WTC11 (cell line): ENCODE measurements around the gene WWOX. TPM values are rescaled to one million over a fixed set of nuclear protein-coding genes. Genes with fewer than 3 reads are reported as not detected.

Experiments used
- ATAC-seq: fragments of 200-7000 bp; cut with Tn5 transposase; 2 replicates; pipeline ENCODE4 v1.10.0; 2021; ENCODE audit warnings: mild to moderate bottlenecking, moderate library complexity
- CTCF ChIA-PET: fragments of 300-600 bp; sonication (Branson Sonifier 250); formaldehyde crosslinking; loops from one replicate; lab custom pipeline; 2021; ENCODE audit warnings: antibody characterized with exemption; lab: Charles Lee
- POLR2A ChIA-PET: fragments of 350-600 bp; sonication (Branson Sonifier 250); formaldehyde crosslinking; loops from one replicate; lab custom pipeline; 2021; ENCODE audit warnings: antibody characterized with exemption; lab: Charles Lee
- DNase-seq: peaks from one replicate; pipeline ENCODE4 v3.0.0; 2021; ENCODE audit warnings: low spot score
- H3K27ac Mint-ChIP-seq: 2 replicates; pipeline ENCODE4 v1.8.0; 2021; ENCODE audit warnings: mixed read lengths
- H3K27me3 Mint-ChIP-seq: 2 replicates; pipeline ENCODE4 v1.8.0; 2021; ENCODE audit warnings: low read depth, mild to moderate bottlenecking, moderate library complexity, mixed read lengths
- H3K36me3 Mint-ChIP-seq: 2 replicates; pipeline ENCODE4 v1.8.0; 2021; ENCODE audit warnings: mixed read lengths
- H3K4me1 Mint-ChIP-seq: 2 replicates; pipeline ENCODE4 v1.8.0; 2022; ENCODE audit warnings: mixed read lengths
- H3K4me3 Mint-ChIP-seq: 2 replicates; pipeline ENCODE4 v1.8.0; 2021; ENCODE audit warnings: mild to moderate bottlenecking, moderate library complexity, mixed read lengths
- H3K9me3 Mint-ChIP-seq: 2 replicates; pipeline ENCODE4 v1.8.0; 2021; ENCODE audit warnings: mixed read lengths
- AFF4 ChIP-seq: sonication (generic); formaldehyde crosslinking; IDR thresholded peaks from 2 replicates; pipeline ENCODE4 v1.8.1; 2023; ENCODE audit warnings: mild to moderate bottlenecking, missing genetic modification reagents, borderline replicate concordance
- ATF2 ChIP-seq: sonication (generic); formaldehyde crosslinking; IDR thresholded peaks from 2 replicates; pipeline ENCODE4 v1.8.1; 2022; ENCODE audit warnings: low read depth, missing genetic modification reagents, borderline replicate concordance
- ATF3 ChIP-seq: sonication (generic); formaldehyde crosslinking; conservative IDR thresholded peaks from 2 replicates; pipeline ENCODE4 v1.8.1; 2022; ENCODE audit warnings: mild to moderate bottlenecking, missing genetic modification reagents
- CTCF ChIP-seq: fragments of 200-600 bp; IDR thresholded peaks from 2 replicates; pipeline ENCODE4 v1.8.0; 2022; ENCODE audit warnings: antibody characterized with exemption
- ESRRA ChIP-seq: sonication (generic); formaldehyde crosslinking; IDR thresholded peaks from 2 replicates; pipeline ENCODE4 v1.8.1; 2022; ENCODE audit warnings: mild to moderate bottlenecking, missing genetic modification reagents, borderline replicate concordance
- ETV6 ChIP-seq: sonication (generic); formaldehyde crosslinking; IDR thresholded peaks from 2 replicates; pipeline ENCODE4 v1.8.1; 2022; ENCODE audit warnings: mild to moderate bottlenecking, missing genetic modification reagents
- HMGXB4 ChIP-seq: sonication (generic); formaldehyde crosslinking; IDR thresholded peaks from 2 replicates; pipeline ENCODE4 v1.8.1; 2023; ENCODE audit warnings: mild to moderate bottlenecking, moderate library complexity, missing genetic modification reagents
- JAZF1 ChIP-seq: fragments of 250-450 bp; sonication (Bioruptor Pico); IDR thresholded peaks from 2 replicates; pipeline ENCODE4 v1.9.0; 2021; ENCODE audit warnings: moderate library complexity, mild to moderate bottlenecking, inconsistent platforms
- NFATC4 ChIP-seq: fragments of 250-450 bp; sonication (Bioruptor Pico); IDR thresholded peaks from 2 replicates; pipeline ENCODE4 v1.9.0; 2021; ENCODE audit warnings: mild to moderate bottlenecking
- NR1H2 ChIP-seq: sonication (generic); formaldehyde crosslinking; IDR thresholded peaks from 2 replicates; pipeline ENCODE4 v1.9.0; 2021; ENCODE audit warnings: mild to moderate bottlenecking, moderate library complexity, missing genetic modification reagents
- NR3C1 ChIP-seq: sonication (generic); formaldehyde crosslinking; conservative IDR thresholded peaks from 2 replicates; pipeline ENCODE4 v1.8.1; 2023; ENCODE audit warnings: low read depth, mild to moderate bottlenecking, missing genetic modification reagents
- PRRX2 ChIP-seq: fragments of 250-450 bp; sonication (Bioruptor Pico); IDR thresholded peaks from 2 replicates; pipeline ENCODE4 v1.8.0; 2021; ENCODE audit warnings: mild to moderate bottlenecking
- RELA ChIP-seq: sonication (generic); formaldehyde crosslinking; IDR thresholded peaks from 2 replicates; pipeline ENCODE4 v1.8.1; 2022; ENCODE audit warnings: missing genetic modification reagents, mild to moderate bottlenecking, borderline replicate concordance
- SMAD3 ChIP-seq: sonication (generic); formaldehyde crosslinking; IDR thresholded peaks from 2 replicates; pipeline ENCODE4 v1.8.0; 2022; ENCODE audit warnings: missing genetic modification reagents, mild to moderate bottlenecking, borderline replicate concordance
- SP1 ChIP-seq: sonication (generic); formaldehyde crosslinking; conservative IDR thresholded peaks from 2 replicates; pipeline ENCODE4 v1.8.1; 2022; ENCODE audit warnings: missing genetic modification reagents
- TP53 ChIP-seq: sonication (generic); formaldehyde crosslinking; IDR thresholded peaks from 2 replicates; pipeline ENCODE4 v1.8.1; 2023; ENCODE audit warnings: mild to moderate bottlenecking, missing genetic modification reagents
- ZNF121 ChIP-seq: sonication (generic); formaldehyde crosslinking; IDR thresholded peaks from 2 replicates; pipeline ENCODE4 v1.8.0; 2023; ENCODE audit warnings: missing genetic modification reagents
- ZNF232 ChIP-seq: sonication (generic); formaldehyde crosslinking; IDR thresholded peaks from 2 replicates; pipeline ENCODE4 v1.8.0; 2022; ENCODE audit warnings: mild to moderate bottlenecking, missing genetic modification reagents
- ZNF416 ChIP-seq: fragments of 250-450 bp; sonication (Bioruptor Pico); IDR thresholded peaks from 2 replicates; pipeline ENCODE4 v1.9.0; 2021; ENCODE audit warnings: mild to moderate bottlenecking, inconsistent platforms
- ZNF671 ChIP-seq: fragments of 250-450 bp; sonication (Bioruptor Pico); IDR thresholded peaks from 2 replicates; pipeline ENCODE4 v1.8.0; 2021; ENCODE audit warnings: mild to moderate bottlenecking
- total RNA-seq: library from RNA; stranded (reverse); gene quantifications from 3 replicates; pipeline ENCODE4 v1.2.3, GENCODE V29; 2021

WWOX gene
- total RNA-seq, 1 experiment from 2014 or later = 15.7 TPM

- TF ChIP-seq AFF4 = no peak
Measured at GRCh38 chr16:78784771-78785170, 685.3 kb downstream of the WWOX start (continued).

- Mint-ChIP-seq H3K27ac (no peak overlapping the region), H3K27me3 (no peaks in the 10 kb centered on the region), H3K9me3 (no peaks in the 10 kb centered on the region), H3K4me3 (no peak overlapping the region), H3K36me3 (no peaks in the 10 kb centered on the region), H3K4me1 (peaks cover 6% of the 10 kb centered on the region)
- POLR2A ChIA-PET = no interaction called here
- TF ChIP-seq ATF2 (CRISPR knock-in tag) (no peak), SP1 (no peak), PRRX2 (CRISPR knock-in tag) (no peak), SMAD3 (CRISPR knock-in tag) (no peak), JAZF1 (CRISPR knock-in tag) (no peak), ZNF416 (no peak), HMGXB4 (CRISPR knock-in tag) (no peak), NR1H2 (CRISPR knock-in tag) (no peak), NR3C1 (CRISPR knock-in tag) (no peak), ETV6 (no peak), ATF3 (CRISPR knock-in tag) (no peak), CTCF (no peak), ZNF121 (CRISPR knock-in tag) (no peak), NFATC4 (CRISPR knock-in tag) (no peak), TP53 (CRISPR knock-in tag) (no peak), ZNF671 (CRISPR knock-in tag) (no peak), RELA (CRISPR knock-in tag) (no peak), ZNF232 (CRISPR knock-in tag) (no peak), ESRRA (CRISPR knock-in tag) (no peak)
- CTCF ChIA-PET = no interaction called here
- no peak for DNase-seq
- ATAC-seq = no peak
Measured at GRCh38 chr16:78785218-78785617, 685.8 kb downstream of the WWOX start.
